K562 (cell line): ENCODE data around the gene ABLIM1.

Experiments
- CLOCK ChIP-seq: fragments of 250-450 bp; sonication (Bioruptor Pico); IDR thresholded peaks from 2 replicates; pipeline ENCODE4 v1.4.0; 2020; ENCODE audit warnings: mild to moderate bottlenecking, moderate library complexity, borderline replicate concordance
- CUX1 ChIP-seq: fragments of 200-800 bp; sonication (Bioruptor generic); IDR thresholded peaks from 2 replicates; pipeline ENCODE4 v1.6.1; 2016; ENCODE audit warnings: missing genetic modification characterization, missing compliant biosample characterization
- DLX4 ChIP-seq: fragments of 250-450 bp; sonication (Bioruptor Pico); IDR thresholded peaks from 2 replicates; pipeline ENCODE4 v1.6.1; 2021; ENCODE audit warnings: mild to moderate bottlenecking
- EZH2 ChIP-seq: IDR thresholded peaks from 2 replicates; pipeline ENCODE4 v1.6.1; 2012; ENCODE audit warnings: low read depth, mild to moderate bottlenecking, inconsistent platforms, low read length, borderline replicate concordance
- GABPA ChIP-seq: fragments of 200-800 bp; sonication (Bioruptor generic); conservative IDR thresholded peaks from 2 replicates; pipeline ENCODE4 v1.6.1; 2016; ENCODE audit warnings: low read depth, missing genetic modification characterization, missing compliant biosample characterization
- JUN ChIP-seq, 2 experiments: sonication (generic) in 1 of 2; formaldehyde crosslinking in 1 of 2; IDR thresholded peaks; 2 replicates each; pipeline versions ENCODE4 v1.6.1 to v1.8.0; 2012 to 2022; ENCODE audit warnings: borderline replicate concordance in 2 of 2, mild to moderate bottlenecking in 2 of 2, improper control_type of control experiment in 1 of 2, low read depth in 1 of 2, low read length in 1 of 2, missing genetic modification reagents in 1 of 2
- MAX ChIP-seq: sonication (generic); formaldehyde crosslinking; IDR thresholded peaks from 2 replicates; pipeline ENCODE4 v1.9.0; 2022; ENCODE audit warnings: mild to moderate bottlenecking, missing genetic modification reagents
- PHF20 ChIP-seq: fragments of 450-650 bp; IDR thresholded peaks from 2 replicates; pipeline ENCODE4 v1.6.1; 2018; ENCODE audit not compliant: partially characterized antibody
- TCF7 ChIP-seq: sonication (generic); IDR thresholded peaks from 2 replicates; pipeline ENCODE4 v1.6.1; 2016; ENCODE audit warnings: antibody characterized with exemption, borderline replicate concordance
- TOE1 ChIP-seq, 2 experiments: fragments of 450-650 bp in 1 of 2; sonication (generic) in 1 of 2; formaldehyde crosslinking in 1 of 2; IDR thresholded peaks; 2 replicates each; pipeline versions ENCODE4 v1.7.1 to v1.8.0; 2016 to 2022; ENCODE audit warnings: borderline replicate concordance in 2 of 2, mild to moderate bottlenecking in 2 of 2, antibody characterized with exemption in 1 of 2, inconsistent platforms in 1 of 2, low read depth in 1 of 2, missing genetic modification reagents in 1 of 2, moderate library complexity in 1 of 2
- ZBTB11 ChIP-seq, 3 experiments: fragments of 200-800 bp in 1 of 3; fragments of 250-450 bp in 1 of 3; fragments of 450-650 bp in 1 of 3; sonication (Bioruptor Pico) in 1 of 3; sonication (Bioruptor generic) in 1 of 3; formaldehyde crosslinking in 1 of 3; IDR thresholded peaks; 2 replicates each; pipeline versions ENCODE4 v1.6.1 to v1.8.0; 2016 to 2022; ENCODE audit warnings: mild to moderate bottlenecking in 2 of 3, missing genetic modification characterization in 2 of 3, missing compliant biosample characterization in 1 of 3, moderate library complexity in 1 of 3
- ZFP30 ChIP-seq: fragments of 250-450 bp; sonication (Bioruptor Pico); IDR thresholded peaks from 2 replicates; pipeline ENCODE4 v1.8.0; 2022; ENCODE audit warnings: moderate library complexity, mild to moderate bottlenecking, inconsistent platforms, borderline replicate concordance
- ZNF589 ChIP-seq: fragments of 200-800 bp; sonication (Bioruptor generic); IDR thresholded peaks from 2 replicates; pipeline ENCODE4 v1.6.1; 2016; ENCODE audit warnings: low read depth, missing genetic modification characterization, missing compliant biosample characterization

GRCh38 chr10:114683593-114683992, 25.5 kb upstream of the ABLIM1 start:
- TF ChIP-seq MAX (no peak), EZH2 (no peak), TCF7 (no peak), CUX1 (no peak), GABPA (tag) (no peak), TOE1 (IDR thresholded peaks at IDR 0.05; ENCODE audit: borderline replicate concordance) (no peak), TOE1 (CRISPR knock-in tag; IDR thresholded peaks at IDR 0.05; ENCODE audit: borderline replicate concordance, low read depth) (no peak), JUN (IDR thresholded peaks at IDR 0.05; ENCODE audit: borderline replicate concordance, low read depth, low read length) (no peak), JUN (CRISPR knock-in tag; IDR thresholded peaks at IDR 0.05; ENCODE audit: borderline replicate concordance) (no peak), ZBTB11 (CRISPR knock-in tag; IDR thresholded peaks at IDR 0.05) (no peak), ZNF589 (CRISPR knock-in tag) (no peak), DLX4 (CRISPR knock-in tag) (no peak), CLOCK (CRISPR knock-in tag) (no peak), PHF20 (no peak), ZFP30 (CRISPR knock-in tag) (no peak)
